ENCODE measurements around the gene RAB3A.

DNA sequence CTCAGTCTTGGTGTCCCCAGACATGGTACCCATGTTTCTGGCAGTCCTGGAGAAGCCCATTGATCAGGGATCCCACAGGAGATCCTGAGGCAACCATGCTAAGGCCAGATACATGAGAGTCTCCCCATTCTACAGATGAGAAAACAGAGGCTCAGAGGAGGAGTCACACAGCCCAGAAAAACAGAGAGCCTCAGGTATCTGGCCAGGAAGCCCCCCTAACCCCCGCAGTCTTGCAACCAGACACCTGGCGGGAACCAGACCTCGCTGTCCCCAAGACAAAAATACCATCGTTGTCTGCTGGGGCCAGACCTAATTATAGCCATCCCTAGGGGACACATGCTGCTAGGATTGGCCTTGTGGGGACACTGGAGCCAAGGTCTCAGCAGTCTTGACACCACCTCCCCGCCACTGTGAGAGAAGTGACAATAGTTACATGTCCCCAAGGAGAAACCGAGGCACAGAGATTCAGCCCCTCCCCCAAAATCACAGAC, 24.0 kb upstream of the RAB3A start:
- TF ChIP-seq, protein P1, sequence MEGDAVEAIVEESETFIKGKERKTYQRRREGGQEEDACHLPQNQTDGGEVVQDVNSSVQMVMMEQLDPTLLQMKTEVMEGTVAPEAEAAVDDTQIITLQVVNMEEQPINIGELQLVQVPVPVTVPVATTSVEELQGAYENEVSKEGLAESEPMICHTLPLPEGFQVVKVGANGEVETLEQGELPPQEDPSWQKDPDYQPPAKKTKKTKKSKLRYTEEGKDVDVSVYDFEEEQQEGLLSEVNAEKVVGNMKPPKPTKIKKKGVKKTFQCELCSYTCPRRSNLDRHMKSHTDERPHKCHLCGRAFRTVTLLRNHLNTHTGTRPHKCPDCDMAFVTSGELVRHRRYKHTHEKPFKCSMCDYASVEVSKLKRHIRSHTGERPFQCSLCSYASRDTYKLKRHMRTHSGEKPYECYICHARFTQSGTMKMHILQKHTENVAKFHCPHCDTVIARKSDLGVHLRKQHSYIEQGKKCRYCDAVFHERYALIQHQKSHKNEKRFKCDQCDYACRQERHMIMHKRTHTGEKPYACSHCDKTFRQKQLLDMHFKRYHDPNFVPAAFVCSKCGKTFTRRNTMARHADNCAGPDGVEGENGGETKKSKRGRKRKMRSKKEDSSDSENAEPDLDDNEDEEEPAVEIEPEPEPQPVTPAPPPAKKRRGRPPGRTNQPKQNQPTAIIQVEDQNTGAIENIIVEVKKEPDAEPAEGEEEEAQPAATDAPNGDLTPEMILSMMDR (conservative IDR thresholded peaks at IDR 0.05; ENCODE audit: low read length): no peak
- TF ChIP-seq EZH2phosphoT487 (IDR thresholded peaks at IDR 0.05; ENCODE audit: borderline replicate concordance): no peak
